GM21825 (cell line): ENCODE results near the gene CRACR2A.

Source experiments
- ATAC-seq: cut with Tn5 transposase; IDR thresholded peaks from one replicate; pipeline ENCODE4 v1.9.1; 2021; ENCODE audit warnings: mild to moderate bottlenecking, moderate library complexity; ENCODE audit not compliant: unreplicated experiment

Gene CRACR2A

GRCh38 chr12:3602488-3602887 is 150.4 kb downstream of the CRACR2A start:
- ATAC-seq: no peak

DNA sequence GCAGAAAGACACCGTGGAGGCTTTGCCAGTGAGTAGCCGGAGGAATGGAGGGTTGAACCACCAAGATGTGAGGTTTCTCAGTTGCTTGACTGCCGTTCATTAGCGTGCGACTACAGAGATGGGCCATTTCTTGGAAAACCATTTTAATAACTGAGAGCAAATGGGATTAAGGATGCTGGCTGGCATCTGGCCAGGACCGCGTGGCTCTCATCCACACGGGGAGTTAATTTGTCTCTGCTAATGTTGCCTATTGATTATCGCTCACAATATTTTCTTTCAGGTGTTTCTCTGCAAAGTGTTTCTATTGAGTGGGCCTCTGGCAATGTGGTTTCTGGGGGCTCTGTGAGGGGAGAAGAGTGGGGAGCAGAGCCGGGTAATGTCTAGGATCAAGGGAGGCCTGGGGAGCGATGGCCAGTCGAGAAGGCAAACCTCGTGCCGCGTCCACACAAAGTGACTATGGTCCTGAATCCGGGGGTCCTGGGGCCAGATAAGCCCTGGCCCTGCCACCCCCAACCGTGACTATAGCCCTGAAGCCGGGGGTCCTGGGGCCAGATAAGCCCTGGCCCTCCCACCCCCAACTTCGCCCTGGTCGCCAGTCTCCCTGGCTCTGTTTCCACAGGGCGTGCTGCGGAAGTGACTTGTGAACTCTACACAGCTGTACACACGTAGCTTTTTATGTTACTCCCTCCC is 151.3 kb downstream of the CRACR2A start:
- no peak for ATAC-seq

DNA sequence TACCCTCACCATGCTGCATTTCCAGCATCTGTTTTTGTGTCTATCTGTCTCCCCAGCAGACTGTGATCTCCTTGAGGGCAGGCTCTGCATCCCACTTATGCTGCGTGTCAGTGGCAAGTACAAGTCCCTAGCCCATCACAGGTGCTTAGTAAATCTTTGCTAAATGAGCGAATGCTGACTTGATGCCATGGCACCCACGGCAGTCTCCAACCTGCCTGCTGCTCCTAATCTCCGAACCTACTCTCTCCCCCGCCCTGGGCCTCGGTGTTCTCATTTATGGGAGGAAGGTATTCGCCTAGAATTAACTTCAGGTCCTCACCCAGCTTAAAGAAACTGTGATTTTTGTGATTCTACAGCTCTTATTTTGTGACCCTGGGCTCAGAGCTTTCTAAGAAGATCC is 152.0 kb downstream of the CRACR2A start:
- ATAC-seq: no peak

GRCh38 chr12:3600039-3600720 is 152.7 kb downstream of the CRACR2A start:
- no peak for ATAC-seq

GRCh38 chr12:3598896-3599860 is 153.7 kb downstream of the CRACR2A start:
- ATAC-seq: no peak

DNA sequence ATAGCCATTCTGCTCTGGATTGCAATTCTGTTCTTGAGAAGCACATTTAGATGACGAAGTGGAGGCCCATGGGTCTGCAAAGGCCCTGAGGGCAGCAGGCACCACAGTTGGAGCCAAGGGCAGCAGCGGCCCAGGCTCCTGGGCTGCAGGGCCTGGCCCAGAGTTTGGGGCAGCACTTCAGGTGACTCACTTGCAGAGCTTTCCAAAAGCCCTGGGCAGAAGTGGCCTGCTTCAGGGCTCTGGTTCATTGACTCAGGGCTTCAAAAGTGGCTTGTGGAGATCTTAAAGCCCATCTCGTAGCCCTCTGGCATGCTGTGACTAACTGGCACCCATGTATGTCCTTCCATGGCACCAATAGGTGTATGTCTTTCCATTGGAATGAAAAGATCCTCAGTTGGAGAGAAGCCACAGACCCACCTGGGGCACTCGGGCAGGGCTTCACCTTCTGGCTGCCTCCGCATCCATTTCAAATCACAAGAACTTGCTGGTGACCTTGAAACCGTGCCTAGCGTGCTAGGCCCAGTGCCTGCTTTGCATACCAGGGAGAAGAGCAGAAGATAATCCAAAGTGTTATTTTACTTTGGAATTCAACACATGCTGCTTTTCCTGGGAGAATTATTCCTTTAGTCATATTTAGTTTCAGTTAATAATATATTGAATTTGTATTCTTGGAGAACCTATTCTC is 155.2 kb downstream of the CRACR2A start:
- ATAC-seq: no peak

DNA sequence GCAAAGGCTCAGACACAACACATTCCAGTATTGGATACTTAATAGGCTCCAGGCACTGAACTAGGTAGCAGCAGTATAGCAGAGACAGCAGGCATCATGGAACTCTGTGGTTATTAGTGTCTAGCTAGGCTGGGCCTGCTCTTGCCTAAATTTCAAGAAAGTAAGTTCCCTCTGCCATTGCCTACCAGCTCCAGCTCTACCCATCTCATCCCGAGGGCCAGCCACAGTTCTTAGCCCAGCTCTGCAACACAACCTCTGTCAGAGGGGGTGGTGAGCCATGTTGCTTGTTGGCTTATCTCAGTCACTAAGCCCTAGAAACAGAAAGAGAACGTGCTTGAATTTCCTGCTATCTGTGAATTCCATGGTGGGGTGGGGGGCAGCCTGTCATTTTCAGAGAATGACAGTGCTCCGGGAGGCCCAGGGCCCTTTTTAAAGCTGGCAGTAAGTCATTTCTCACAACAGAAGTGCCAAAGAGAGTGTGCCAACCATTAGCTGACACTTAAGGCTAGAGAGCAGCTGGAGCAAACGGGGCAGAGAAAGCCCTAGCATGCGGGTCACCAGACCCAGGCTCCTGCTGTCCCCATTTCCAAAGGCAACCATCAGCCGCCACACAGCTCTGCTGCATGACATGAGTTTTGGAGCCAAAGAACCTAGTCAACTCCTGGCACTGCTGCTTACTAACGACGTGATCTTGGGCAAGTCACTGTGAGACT is 156.1 kb downstream of the CRACR2A start:
- no peak for ATAC-seq

DNA sequence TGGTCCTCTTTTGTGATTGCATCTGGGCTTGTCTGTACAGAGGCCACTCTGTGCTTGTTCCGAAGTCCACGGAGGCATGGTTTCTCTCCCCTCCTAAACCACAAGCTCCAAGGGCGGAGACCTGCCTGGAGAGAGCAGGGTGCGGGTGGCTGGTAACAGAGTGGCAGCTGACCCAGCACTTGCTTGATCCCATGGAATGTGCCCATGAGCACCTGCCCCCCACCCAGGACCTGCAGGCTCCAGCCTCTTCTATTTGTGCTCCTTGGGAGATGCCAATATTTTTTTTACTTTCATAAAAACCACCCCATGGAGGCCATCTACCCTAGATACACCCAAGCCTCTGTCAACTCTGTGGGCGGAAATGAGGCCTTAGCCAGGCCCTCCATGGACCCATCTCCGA is 157.2 kb downstream of the CRACR2A start:
- no peak for ATAC-seq

GRCh38 chr12:3594966-3595365 is 157.9 kb downstream of the CRACR2A start:
- no peak for ATAC-seq

- no peak for ATAC-seq
Observed at GRCh38 chr12:3593906-3594483, 158.9 kb downstream of the CRACR2A start.

GRCh38 chr12:3592856-3593625 is 159.9 kb downstream of the CRACR2A start:
- ATAC-seq: no peak

- ATAC-seq: no peak
Observed at GRCh38 chr12:3589745-3590144, 163.2 kb downstream of the CRACR2A start.

DNA sequence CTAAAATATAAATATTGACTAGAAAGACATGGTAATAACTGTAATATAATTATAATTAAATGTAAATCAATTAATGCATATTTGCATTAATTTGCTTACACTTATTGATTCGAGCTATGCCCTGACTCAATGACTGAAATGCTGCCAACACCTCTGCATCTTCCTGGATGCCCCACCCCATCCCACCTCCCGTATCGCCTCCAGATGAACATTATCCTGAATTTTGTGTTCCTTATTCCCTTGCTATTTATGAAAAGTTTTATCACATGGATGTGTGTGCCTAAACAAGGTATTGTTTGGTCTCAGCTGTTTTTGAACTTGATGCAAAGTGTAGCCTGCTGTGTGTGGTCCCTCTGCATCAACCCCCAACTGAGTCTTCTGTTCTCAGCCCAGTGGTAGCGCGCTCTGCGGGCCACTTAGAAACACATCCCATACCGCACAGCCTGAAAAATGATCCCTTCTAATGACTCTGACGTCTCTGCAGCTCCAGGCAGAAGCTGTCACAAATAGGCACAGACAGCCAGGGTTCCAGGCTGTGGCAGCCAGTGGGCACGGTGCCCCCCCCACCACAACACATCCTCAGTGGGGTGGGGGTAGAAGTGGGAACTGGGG is 165.4 kb downstream of the CRACR2A start:
- no peak for ATAC-seq

DNA sequence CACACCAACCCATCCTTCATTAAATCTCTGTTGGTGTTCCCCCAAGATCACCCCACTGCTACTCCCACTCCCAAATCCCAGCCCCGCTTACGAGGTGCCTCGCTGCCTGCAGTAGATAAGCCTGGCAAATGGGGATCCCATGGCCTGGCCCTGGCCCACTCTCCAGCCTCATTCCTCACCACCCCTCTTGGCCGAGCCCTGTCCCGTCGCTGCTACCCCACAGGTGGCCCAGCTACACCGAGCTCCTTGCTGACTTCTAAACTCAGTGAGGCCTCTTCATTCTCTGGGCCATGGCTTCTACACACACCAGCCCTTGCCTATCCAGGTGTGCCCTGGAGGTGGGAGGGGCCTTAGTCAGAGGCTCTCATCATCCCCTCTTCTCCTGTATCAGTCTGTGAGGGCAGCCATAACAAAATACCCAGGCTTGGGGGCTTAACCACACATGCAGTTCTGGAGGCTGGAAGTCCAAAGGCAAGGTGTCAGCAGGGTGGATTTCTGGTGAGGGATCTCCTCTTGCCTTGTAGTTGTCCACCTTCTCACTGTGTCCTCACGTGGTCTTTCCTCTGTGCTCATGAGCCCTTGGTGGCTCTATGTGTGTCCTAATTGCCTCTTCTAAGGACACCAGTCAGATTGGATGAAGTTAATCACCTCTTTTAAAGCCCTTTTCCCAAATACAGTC is 169.1 kb downstream of the CRACR2A start:
- ATAC-seq: no peak

GRCh38 chr12:3580094-3580749 is 172.7 kb downstream of the CRACR2A start:
- ATAC-seq: no peak

DNA sequence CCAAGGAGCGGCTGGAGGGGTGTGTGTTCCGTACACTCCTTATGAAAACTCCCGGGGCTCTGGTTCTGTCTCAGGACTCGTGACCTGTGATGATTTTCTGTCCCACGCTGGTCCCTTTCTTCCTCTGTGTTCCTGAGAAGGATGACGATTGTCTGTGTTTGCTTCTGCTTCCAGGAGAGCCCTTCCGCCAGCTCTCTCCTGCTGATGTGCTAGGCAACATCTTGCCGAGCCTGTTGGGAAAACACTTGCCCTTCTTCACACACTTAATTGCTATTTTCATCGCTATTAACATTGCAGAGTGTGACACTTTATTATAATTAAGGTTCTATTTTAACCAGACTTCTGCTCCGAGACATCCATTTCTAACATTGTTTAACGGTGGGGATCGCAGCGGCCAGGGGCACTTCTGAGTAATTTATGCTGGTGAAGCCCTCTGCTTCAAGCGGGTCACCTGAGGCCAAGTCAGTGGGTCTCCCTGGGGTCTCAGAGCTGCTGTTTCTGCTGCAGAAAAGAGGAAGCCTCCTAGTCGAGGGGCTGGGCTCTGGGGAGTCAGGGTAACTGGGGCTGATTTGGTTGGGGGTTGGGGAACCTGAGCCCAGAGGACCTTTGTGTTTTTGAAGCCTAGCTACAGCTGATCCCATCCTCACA is 173.3 kb downstream of the CRACR2A start:
- no peak for ATAC-seq

DNA sequence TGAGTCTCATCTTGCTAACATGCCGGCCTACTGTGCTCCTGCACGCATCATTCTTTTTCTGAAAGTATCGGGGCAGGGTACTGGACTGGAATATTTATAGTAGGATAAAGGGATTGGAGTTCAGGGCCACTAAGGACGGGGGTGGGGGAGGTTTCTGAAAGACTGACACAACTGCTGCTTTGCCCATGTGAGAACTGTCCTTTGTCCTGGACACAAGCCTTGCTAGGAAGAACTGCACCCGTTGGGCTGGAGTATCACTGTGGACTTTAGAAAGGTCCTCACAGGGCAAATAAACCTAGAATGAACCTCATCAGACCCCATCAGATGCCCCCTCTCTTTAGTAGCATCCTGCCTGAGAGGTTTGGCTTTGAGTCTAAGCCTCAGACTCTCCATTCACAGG is 174.4 kb downstream of the CRACR2A start:
- no peak for ATAC-seq
